Liver (tissue), 9 donors: Measurements from ENCODE around the gene TMEM154. TPM values are rescaled to one million over a fixed set of nuclear protein-coding genes. Genes with fewer than 3 reads are reported as not detected.

Source experiments
- DNase-seq: peaks from one replicate; pipeline ENCODE4 v3.0.0-alpha.2; 2017; ENCODE audit warnings: low spot score
- H3K27ac ChIP-seq, 2 donors: one replicate each; pipeline ENCODE4 v1.7.0; 2013; ENCODE audit warnings: inconsistent platforms in 2 of 2, low read length in 2 of 2, control low read depth in 1 of 2, low read depth in 1 of 2, mild to moderate bottlenecking in 1 of 2
- H3K27me3 ChIP-seq, 4 donors: one replicate each; pipeline versions ENCODE4 v1.6.1 to v1.7.0; 2013; ENCODE audit warnings: low read length in 3 of 4, inconsistent platforms in 1 of 4, mild to moderate bottlenecking in 1 of 4, moderate library complexity in 1 of 4; ENCODE audit not compliant: control insufficient read depth in 4 of 4, insufficient read depth in 4 of 4
- H3K36me3 ChIP-seq, 4 donors: one replicate each; pipeline versions ENCODE4 v1.6.1 to v1.7.0; 2013; ENCODE audit warnings: low read length in 3 of 4, mild to moderate bottlenecking in 3 of 4, low read depth in 1 of 4, moderate library complexity in 1 of 4; ENCODE audit not compliant: control insufficient read depth in 4 of 4, insufficient read depth in 3 of 4
- H3K4me1 ChIP-seq, 4 donors: one replicate each; pipeline versions ENCODE4 v1.6.1 to v1.7.0; 2013; ENCODE audit warnings: low read length in 3 of 4, mild to moderate bottlenecking in 3 of 4, moderate library complexity in 1 of 4; ENCODE audit not compliant: control insufficient read depth in 4 of 4, insufficient read depth in 4 of 4
- H3K4me3 ChIP-seq, 3 donors: one replicate each; pipeline versions ENCODE4 v1.6.1 to v1.7.0; 2013; ENCODE audit warnings: low read length in 3 of 3, control low read depth in 1 of 3, low read depth in 1 of 3, mild to moderate bottlenecking in 1 of 3
- H3K9ac ChIP-seq, 2 donors: one replicate each; pipeline ENCODE4 v1.7.0; 2013; ENCODE audit warnings: low read length in 2 of 2, mild to moderate bottlenecking in 2 of 2, moderate library complexity in 2 of 2, control low read depth in 1 of 2, low read depth in 1 of 2
- H3K9me3 ChIP-seq, 4 donors: one replicate each; pipeline versions ENCODE4 v1.6.1 to v1.7.0; 2013; ENCODE audit warnings: low read length in 3 of 4; ENCODE audit not compliant: control insufficient read depth in 4 of 4
- ATF3 ChIP-seq: IDR thresholded peaks from 2 replicates; pipeline ENCODE4 v1.6.1; 2016; ENCODE audit warnings: antibody characterized with exemption
- EGR1 ChIP-seq, 2 donors: IDR thresholded peaks; 2 replicates each; pipeline ENCODE4 v1.6.1; 2016 to 2018; ENCODE audit warnings: antibody characterized with exemption in 2 of 2, low read depth in 2 of 2
- FOXA1 ChIP-seq: IDR thresholded peaks from 2 replicates; pipeline ENCODE4 v1.6.1; 2016; ENCODE audit warnings: antibody characterized with exemption
- FOXA2 ChIP-seq: IDR thresholded peaks from 2 replicates; pipeline ENCODE4 v1.6.1; 2016; ENCODE audit warnings: antibody characterized with exemption
- GABPA ChIP-seq, 2 donors: IDR thresholded peaks in 1 of 2; conservative IDR thresholded peaks in 1 of 2; 2 replicates each; pipeline ENCODE4 v1.6.1; 2016; ENCODE audit warnings: antibody characterized with exemption in 2 of 2, mild to moderate bottlenecking in 1 of 2, moderate library complexity in 1 of 2
- HNF4A ChIP-seq, 2 donors: conservative IDR thresholded peaks; 2 replicates each; pipeline ENCODE4 v1.6.1; 2016; ENCODE audit warnings: antibody characterized with exemption in 2 of 2, mild to moderate bottlenecking in 2 of 2
- HNF4G ChIP-seq: IDR thresholded peaks from 2 replicates; pipeline ENCODE4 v1.6.1; 2016; ENCODE audit warnings: antibody characterized with exemption
- JUND ChIP-seq, 2 donors: IDR thresholded peaks; 2 replicates each; pipeline ENCODE4 v1.6.1; 2016; ENCODE audit warnings: antibody characterized with exemption in 2 of 2
- MAX ChIP-seq: IDR thresholded peaks from 2 replicates; pipeline ENCODE4 v1.6.1; 2016; ENCODE audit warnings: antibody characterized with exemption
- NR2F2 ChIP-seq: IDR thresholded peaks from 2 replicates; pipeline ENCODE4 v1.6.1; 2016; ENCODE audit warnings: antibody characterized with exemption
- RAD21 ChIP-seq, 2 donors: IDR thresholded peaks; 2 replicates each; pipeline ENCODE4 v1.6.1; 2016; ENCODE audit warnings: antibody characterized with exemption in 2 of 2, mild to moderate bottlenecking in 2 of 2
- REST ChIP-seq: IDR thresholded peaks from 2 replicates; pipeline ENCODE4 v1.6.1; 2016; ENCODE audit warnings: antibody characterized with exemption, mild to moderate bottlenecking
- RXRA ChIP-seq, 2 donors: IDR thresholded peaks; 2 replicates each; pipeline ENCODE4 v1.6.1; 2017 to 2018; ENCODE audit warnings: antibody characterized with exemption in 2 of 2, mild to moderate bottlenecking in 1 of 2
- SP1 ChIP-seq: IDR thresholded peaks from 2 replicates; pipeline ENCODE4 v1.6.1; 2018; ENCODE audit warnings: antibody characterized with exemption, mild to moderate bottlenecking
- TAF1 ChIP-seq: conservative IDR thresholded peaks from 2 replicates; pipeline ENCODE4 v1.6.1; 2016; ENCODE audit warnings: antibody characterized with exemption, mild to moderate bottlenecking
- YY1 ChIP-seq: IDR thresholded peaks from 2 replicates; pipeline ENCODE4 v1.6.1; 2016; ENCODE audit warnings: antibody characterized with exemption, mild to moderate bottlenecking
- ZBTB33 ChIP-seq: IDR thresholded peaks from 2 replicates; pipeline ENCODE4 v1.6.1; 2016; ENCODE audit warnings: antibody characterized with exemption
- WGBS: extraction: QIAGEN DNeasy Blood & Tissue Kit; methylation state at CpG from one replicate; pipeline ENCODE4 v1.1.7; 2013; 5-methylcytosine and 5-hydroxymethylcytosine counted together
- polyA plus RNA-seq, 2 donors: library from polyadenylated mRNA; stranded (reverse) in 1 of 2; unstranded in 1 of 2; fragments of 200-250 nt in 1 of 2; fragments of >200 nt in 1 of 2; fragmentation: Nextera tagmentation in 1 of 2; extraction: Ambion mirVana in 1 of 2; gene quantifications; one replicate each; pipeline versions ENCODE4 v1.2.1 to v1.2.3, GENCODE V29; 2013 to 2015
- total RNA-seq, 2 donors: library from RNA; depleted of rRNA; stranded (reverse); fragments of >200 nt; gene quantifications; one replicate each; pipeline ENCODE4 v1.2.3, GENCODE V29; 2014
- TF ChIP-seq, protein P1 (sequence below): fragments of 150-350 bp; IDR thresholded peaks from 2 replicates; pipeline ENCODE4 v1.5.1; 2017; ENCODE audit warnings: improper control_type of control experiment, low read depth, low read length; ENCODE audit not compliant: missing input control
- donor health status: healthy.
- donor health status: healthy.
- donor health status: healthy.
- donor health status: healthy.
- donor health status: healthy.

TMEM154 gene
- total and polyA plus RNA-seq, 4 donors: 0.32 to 4.4 (median 2.3) TPM

DNA sequence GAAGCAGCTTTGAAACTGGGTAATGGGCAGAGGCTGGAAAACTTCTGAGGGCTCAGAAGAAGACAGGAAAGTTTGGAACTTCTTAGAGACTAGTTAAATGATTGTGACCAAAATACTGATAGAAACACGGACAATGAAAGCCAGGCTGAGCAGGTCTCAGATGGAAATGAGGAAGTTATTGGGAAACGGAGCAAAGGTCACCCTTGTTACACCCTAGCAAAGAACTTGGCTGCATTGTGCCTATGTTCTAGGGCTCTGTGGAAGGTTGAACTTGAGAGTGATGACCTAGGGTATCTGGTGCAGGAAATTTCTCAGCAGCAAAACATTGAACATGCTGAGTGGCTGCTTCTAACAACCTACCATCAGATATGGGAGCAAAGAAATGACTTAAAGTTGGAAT is 93.1 kb downstream of the TMEM154 start:
- Histone ChIP-seq H3K4me3 (no peak overlapping the region), H3K27ac (no peak overlapping the region), H3K9me3 (peaks cover 0 to 5% (median 0%) of the 10 kb centered on the region in 4 donors), H3K9ac (no peak overlapping the region), H3K36me3 (no peaks in the 10 kb centered on the region), H3K27me3 (no peaks in the 10 kb centered on the region), H3K4me1 (peaks cover 0 to 5% (median 2%) of the 10 kb centered on the region in 4 donors)
- no peak for DNase-seq
- WGBS: 19% methylated on average over 2 of the region's 2 CpGs
- TF ChIP-seq EGR1 (IDR thresholded peaks at IDR 0.05; ENCODE audit: low read depth in 2 of 2) (no peak), ATF3 (no peak), HNF4A (conservative IDR thresholded peaks at IDR 0.05) (peak; percentile 80 to 89), FOXA2 (peak; percentile 40), GABPA (IDR thresholded peaks at IDR 0.05 in 1 of 2, conservative IDR thresholded peaks at IDR 0.05 in 1 of 2) (no peak), JUND (IDR thresholded peaks at IDR 0.05) (peak in 1 of 2 donors; percentile 34), MAX (no peak), FOXA1 (no peak), ZBTB33 (no peak), RAD21 (IDR thresholded peaks at IDR 0.05) (peak in 1 of 2 donors; percentile 15), HNF4G (peak; percentile 64), SP1 (peak; percentile 73), TAF1 (no peak), RXRA (IDR thresholded peaks at IDR 0.05) (peak; percentile 83 to 95), NR2F2 (no peak), REST (no peak), YY1 (no peak)
- TF ChIP-seq, protein P1, sequence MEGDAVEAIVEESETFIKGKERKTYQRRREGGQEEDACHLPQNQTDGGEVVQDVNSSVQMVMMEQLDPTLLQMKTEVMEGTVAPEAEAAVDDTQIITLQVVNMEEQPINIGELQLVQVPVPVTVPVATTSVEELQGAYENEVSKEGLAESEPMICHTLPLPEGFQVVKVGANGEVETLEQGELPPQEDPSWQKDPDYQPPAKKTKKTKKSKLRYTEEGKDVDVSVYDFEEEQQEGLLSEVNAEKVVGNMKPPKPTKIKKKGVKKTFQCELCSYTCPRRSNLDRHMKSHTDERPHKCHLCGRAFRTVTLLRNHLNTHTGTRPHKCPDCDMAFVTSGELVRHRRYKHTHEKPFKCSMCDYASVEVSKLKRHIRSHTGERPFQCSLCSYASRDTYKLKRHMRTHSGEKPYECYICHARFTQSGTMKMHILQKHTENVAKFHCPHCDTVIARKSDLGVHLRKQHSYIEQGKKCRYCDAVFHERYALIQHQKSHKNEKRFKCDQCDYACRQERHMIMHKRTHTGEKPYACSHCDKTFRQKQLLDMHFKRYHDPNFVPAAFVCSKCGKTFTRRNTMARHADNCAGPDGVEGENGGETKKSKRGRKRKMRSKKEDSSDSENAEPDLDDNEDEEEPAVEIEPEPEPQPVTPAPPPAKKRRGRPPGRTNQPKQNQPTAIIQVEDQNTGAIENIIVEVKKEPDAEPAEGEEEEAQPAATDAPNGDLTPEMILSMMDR: no peak
